GM21528 (cell line): ENCODE data around the gene MOB3A.

Experiments used
- ATAC-seq: cut with Tn5 transposase; IDR thresholded peaks from one replicate; pipeline ENCODE4 v1.9.1; 2021; ENCODE audit warnings: mild to moderate bottlenecking, moderate library complexity; ENCODE audit not compliant: unreplicated experiment, low FRiP score

Gene MOB3A

GRCh38 chr19:2048104-2048958 lies 47.8 kb downstream of the MOB3A start:
- ATAC-seq, result no peak

- ATAC-seq, result no peak
These were observed 48.5 kb downstream of the MOB3A start for GRCh38 chr19:2047449-2048103.

GRCh38 chr19:2047076-2047448 lies 49.1 kb downstream of the MOB3A start:
- ATAC-seq, result no peak

GRCh38 chr19:2046046-2046907 lies 49.8 kb downstream of the MOB3A start:
- no peak for ATAC-seq

- no peak for ATAC-seq
These were observed 50.6 kb downstream of the MOB3A start for GRCh38 chr19:2045501-2046045.

- no peak for ATAC-seq
These were observed 51.2 kb downstream of the MOB3A start for GRCh38 chr19:2044709-2045500.

- no peak for ATAC-seq
These were observed 52.0 kb downstream of the MOB3A start for GRCh38 chr19:2043961-2044708.

GRCh38 chr19:2043251-2043641 lies 52.9 kb downstream of the MOB3A start:
- no peak for ATAC-seq

GRCh38 chr19:2042485-2043250 lies 53.5 kb downstream of the MOB3A start:
- peak; percentile 6 for ATAC-seq

- peak; percentile 51 for ATAC-seq
These were observed 54.2 kb downstream of the MOB3A start for GRCh38 chr19:2041683-2042484.

GRCh38 chr19:2041433-2041682 lies 54.8 kb downstream of the MOB3A start:
- no peak for ATAC-seq

GRCh38 chr19:2040647-2041432 lies 55.3 kb downstream of the MOB3A start:
- ATAC-seq, result no peak

- ATAC-seq, result no peak
These were observed 56.0 kb downstream of the MOB3A start for GRCh38 chr19:2039959-2040646.

GRCh38 chr19:2039089-2039958 lies 56.8 kb downstream of the MOB3A start:
- ATAC-seq, result no peak

- ATAC-seq, result no peak
These were observed 57.6 kb downstream of the MOB3A start for GRCh38 chr19:2038284-2039088.
